ENCODE measurements around the gene PLXNA3. TPM values are rescaled to one million over a fixed set of nuclear protein-coding genes. Genes with fewer than 3 reads are reported as not detected.

PLXNA3 gene
- polyA plus RNA-seq, 1 of the 3 experiments (the other 2 are of a cell fraction): 33.2 TPM

GRCh38 chrX:154476821-154477220, 18.7 kb downstream of the PLXNA3 start:
- DNase-seq: no peak

More at GRCh38 chrX:154476821-154477220, 18.7 kb downstream of the PLXNA3 start:
- Histone ChIP-seq H3K27ac (ENCODE audit: low read depth in 2 of 2, low read length in 1 of 2) (no peak overlapping the region), H3K9me3 (no peaks in the 10 kb centered on the region), H3K36me3 (replicated peaks in 1 of 2; ENCODE audit: control insufficient read depth in 1 of 2, insufficient read depth in 2 of 2, low read length in 1 of 2) (no peaks in the 10 kb centered on the region), H3K27me3 (ENCODE audit: insufficient read depth) (peaks cover 9% of the 10 kb centered on the region; the same call in 1 of the 2 replicates), H3K79me2 (ENCODE audit: insufficient read depth) (no peaks in the 10 kb centered on the region; the same call in 1 of the 2 replicates), H3F3A (replicated peaks; ENCODE audit: insufficient read depth) (peaks cover 14% of the 10 kb centered on the region), H3K9ac (no peak overlapping the region), H3K4me3 (ENCODE audit: low read depth in 2 of 2, low read length in 1 of 2) (no peak overlapping the region), H3K4me2 (no peak overlapping the region), H3K4me1 (ENCODE audit: control insufficient read depth in 1 of 2, insufficient read depth in 2 of 2, low read depth in 1 of 2, low read length in 1 of 2) (peaks cover 0 to 6% of the 10 kb centered on the region in 2 experiments; a peak in 1 of 4 replicates), H3K9me2 (no peaks in the 10 kb centered on the region), H4K20me1 (ENCODE audit: insufficient read depth) (no peaks in the 10 kb centered on the region), H2AFZ (ENCODE audit: low read depth) (no peak overlapping the region)
- CTCF ChIA-PET: interaction anchor here (1.2 to 1.3 kb wide), 2 partner anchors 13 to 31 kb away, joined by 3 to 4 read pairs; no protein-coding TSS in a partner anchor
- 85% methylated on average over 6 of the region's 8 CpGs for WGBS (ENCODE audit: low lambda C conversion rate)
- POLR2A ChIA-PET: interaction anchor here (0.9 to 2.1 kb wide), 4 partner anchors 14 to 51 kb away, joined by 3 to 8 read pairs (median 4); partner anchors contain the start of gene SLC10A3
- TF ChIP-seq CTCF (IDR thresholded peaks at IDR 0.05) (no peak), SMC3 (IDR thresholded peaks at IDR 0.05; ENCODE audit: low read depth, low read length) (no peak), TCF12 (IDR thresholded peaks at IDR 0.05) (no peak), RAD21 (IDR thresholded peaks at IDR 0.05; ENCODE audit: low read length) (no peak), FOXJ3 (CRISPR knock-in tag; IDR thresholded peaks at IDR 0.05) (no peak), CHD2 (IDR thresholded peaks at IDR 0.05; ENCODE audit: low read length, partially characterized antibody) (no peak), USF2 (IDR thresholded peaks at IDR 0.05; ENCODE audit: borderline replicate concordance, low read depth, low read length) (no peak), NRF1 (IDR thresholded peaks at IDR 0.05; ENCODE audit: low read depth, low read length) (no peak), YY1 (IDR thresholded peaks at IDR 0.05; ENCODE audit: low read depth) (no peak), TEAD4 (IDR thresholded peaks at IDR 0.05; ENCODE audit: borderline replicate concordance, insufficient read depth) (no peak), SIN3A (IDR thresholded peaks at IDR 0.05; ENCODE audit: borderline replicate concordance, low read depth, low read length) (no peak)
- TF ChIP-seq, protein P1, sequence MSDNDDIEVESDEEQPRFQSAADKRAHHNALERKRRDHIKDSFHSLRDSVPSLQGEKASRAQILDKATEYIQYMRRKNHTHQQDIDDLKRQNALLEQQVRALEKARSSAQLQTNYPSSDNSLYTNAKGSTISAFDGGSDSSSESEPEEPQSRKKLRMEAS (IDR thresholded peaks at IDR 0.05; ENCODE audit: low read depth): no peak

All from SK-N-SH (cell line).